NCI-H526 treated with DMSO at 0.1 percent for 48 hours (cell line): ENCODE measurements around the gene DMRTA2.
"Not testable (repeated sequence)": the region's sequence is repeated elsewhere in the genome, so short reads cannot be mapped to it uniquely, and the experiment has no call there.

Experiments
- DNase-seq: peaks from one replicate; lab custom pipeline; 2025; lab: John Stamatoyannopoulos, UW

The DMRTA2 gene

GRCh38 chr1:50381551-50381950 lies 41.7 kb downstream of the DMRTA2 start:
- not testable (repeated sequence) for DNase-seq

- DNase-seq, result no peak
Observed at GRCh38 chr1:50378770-50379169, 44.5 kb downstream of the DMRTA2 start.

- no peak for DNase-seq
Observed at GRCh38 chr1:50373532-50373931, 49.7 kb downstream of the DMRTA2 start.

- DNase-seq, result no peak
Observed at GRCh38 chr1:50371749-50372148, 51.5 kb downstream of the DMRTA2 start.

- no peak for DNase-seq
Observed at GRCh38 chr1:50369830-50370229, 53.4 kb downstream of the DMRTA2 start.

GRCh38 chr1:50369008-50369634 lies 54.1 kb downstream of the DMRTA2 start:
- DNase-seq, result no peak

- peak; percentile 20 for DNase-seq
Observed at GRCh38 chr1:50368179-50369007, 54.9 kb downstream of the DMRTA2 start.
